ENCODE data around the gene FABP7.

The FABP7 gene

DNA sequence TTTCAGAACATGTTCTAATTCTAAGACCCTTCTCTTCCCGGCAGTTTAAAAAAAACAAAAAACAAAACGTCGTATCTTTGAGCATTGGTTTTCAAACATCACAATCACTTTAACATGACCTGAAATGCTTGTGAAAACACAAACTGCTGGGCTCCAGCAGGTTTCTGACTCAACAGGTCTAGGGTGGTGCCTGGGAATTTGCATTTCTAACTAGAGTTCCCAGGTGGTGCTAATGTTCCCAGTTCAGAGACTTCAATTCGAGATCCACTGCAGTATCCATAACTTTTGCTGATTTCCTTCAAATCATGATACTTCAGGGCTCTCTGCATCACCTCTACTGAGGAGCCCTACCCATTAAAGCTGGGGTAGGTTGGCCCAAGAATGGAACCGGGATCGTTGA lies 8.7 kb downstream of the FABP7 start (continued):
- TF ChIP-seq, protein P1, sequence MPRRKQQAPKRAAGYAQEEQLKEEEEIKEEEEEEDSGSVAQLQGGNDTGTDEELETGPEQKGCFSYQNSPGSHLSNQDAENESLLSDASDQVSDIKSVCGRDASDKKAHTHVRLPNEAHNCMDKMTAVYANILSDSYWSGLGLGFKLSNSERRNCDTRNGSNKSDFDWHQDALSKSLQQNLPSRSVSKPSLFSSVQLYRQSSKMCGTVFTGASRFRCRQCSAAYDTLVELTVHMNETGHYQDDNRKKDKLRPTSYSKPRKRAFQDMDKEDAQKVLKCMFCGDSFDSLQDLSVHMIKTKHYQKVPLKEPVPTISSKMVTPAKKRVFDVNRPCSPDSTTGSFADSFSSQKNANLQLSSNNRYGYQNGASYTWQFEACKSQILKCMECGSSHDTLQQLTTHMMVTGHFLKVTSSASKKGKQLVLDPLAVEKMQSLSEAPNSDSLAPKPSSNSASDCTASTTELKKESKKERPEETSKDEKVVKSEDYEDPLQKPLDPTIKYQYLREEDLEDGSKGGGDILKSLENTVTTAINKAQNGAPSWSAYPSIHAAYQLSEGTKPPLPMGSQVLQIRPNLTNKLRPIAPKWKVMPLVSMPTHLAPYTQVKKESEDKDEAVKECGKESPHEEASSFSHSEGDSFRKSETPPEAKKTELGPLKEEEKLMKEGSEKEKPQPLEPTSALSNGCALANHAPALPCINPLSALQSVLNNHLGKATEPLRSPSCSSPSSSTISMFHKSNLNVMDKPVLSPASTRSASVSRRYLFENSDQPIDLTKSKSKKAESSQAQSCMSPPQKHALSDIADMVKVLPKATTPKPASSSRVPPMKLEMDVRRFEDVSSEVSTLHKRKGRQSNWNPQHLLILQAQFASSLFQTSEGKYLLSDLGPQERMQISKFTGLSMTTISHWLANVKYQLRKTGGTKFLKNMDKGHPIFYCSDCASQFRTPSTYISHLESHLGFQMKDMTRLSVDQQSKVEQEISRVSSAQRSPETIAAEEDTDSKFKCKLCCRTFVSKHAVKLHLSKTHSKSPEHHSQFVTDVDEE (CRISPR knock-in tag; IDR thresholded peaks at IDR 0.05): no peak
- no peak for TF ChIP-seq TCF4 (CRISPR knock-in tag; IDR thresholded peaks at IDR 0.05; ENCODE audit: borderline replicate concordance)
- TF ChIP-seq ESRRG (CRISPR knock-in tag; IDR thresholded peaks at IDR 0.05): no peak
- TF ChIP-seq PPARA (CRISPR knock-in tag; IDR thresholded peaks at IDR 0.05; ENCODE audit: borderline replicate concordance): no peak
- TF ChIP-seq ZFP30 (CRISPR knock-in tag; IDR thresholded peaks at IDR 0.05): no peak
- TF ChIP-seq, protein P2, sequence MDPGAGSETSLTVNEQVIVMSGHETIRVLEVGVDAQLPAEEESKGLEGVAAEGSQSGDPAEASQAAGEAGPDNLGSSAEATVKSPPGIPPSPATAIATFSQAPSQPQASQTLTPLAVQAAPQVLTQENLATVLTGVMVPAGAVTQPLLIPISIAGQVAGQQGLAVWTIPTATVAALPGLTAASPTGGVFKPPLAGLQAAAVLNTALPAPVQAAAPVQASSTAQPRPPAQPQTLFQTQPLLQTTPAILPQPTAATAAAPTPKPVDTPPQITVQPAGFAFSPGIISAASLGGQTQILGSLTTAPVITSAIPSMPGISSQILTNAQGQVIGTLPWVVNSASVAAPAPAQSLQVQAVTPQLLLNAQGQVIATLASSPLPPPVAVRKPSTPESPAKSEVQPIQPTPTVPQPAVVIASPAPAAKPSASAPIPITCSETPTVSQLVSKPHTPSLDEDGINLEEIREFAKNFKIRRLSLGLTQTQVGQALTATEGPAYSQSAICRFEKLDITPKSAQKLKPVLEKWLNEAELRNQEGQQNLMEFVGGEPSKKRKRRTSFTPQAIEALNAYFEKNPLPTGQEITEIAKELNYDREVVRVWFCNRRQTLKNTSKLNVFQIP (CRISPR knock-in tag; IDR thresholded peaks at IDR 0.05; ENCODE audit: borderline replicate concordance, low read depth): no peak
- TF ChIP-seq TOX (CRISPR knock-in tag; IDR thresholded peaks at IDR 0.05; ENCODE audit: borderline replicate concordance): no peak
- TF ChIP-seq SNAI2 (CRISPR knock-in tag; IDR thresholded peaks at IDR 0.05): no peak

DNA sequence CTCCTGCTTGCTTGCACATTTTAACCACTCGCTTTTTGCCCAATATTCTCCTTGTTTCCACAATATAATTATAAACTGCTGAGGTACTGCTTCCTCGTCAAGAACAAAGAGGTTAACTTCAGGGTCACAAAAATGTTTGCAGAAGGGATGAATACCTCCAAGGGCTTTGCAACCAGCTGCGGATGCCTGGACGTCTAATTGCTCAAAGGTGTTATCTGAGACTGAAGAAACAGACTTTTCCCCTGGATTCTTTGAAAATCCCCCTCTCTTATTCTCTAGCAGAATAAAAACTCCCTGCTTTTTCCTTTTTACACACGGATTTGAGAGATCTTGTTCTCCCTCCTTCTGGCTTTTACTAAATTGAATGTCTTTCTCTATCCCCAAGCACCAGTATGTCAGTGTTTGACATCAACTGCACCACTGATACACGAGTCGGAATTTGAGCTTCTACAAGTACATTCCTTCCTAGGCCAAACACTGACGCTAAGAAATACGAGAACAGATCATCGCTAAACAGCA lies 9.2 kb downstream of the FABP7 start:
- ATAC-seq: no peak
- TF ChIP-seq ESRRG (CRISPR knock-in tag; IDR thresholded peaks at IDR 0.05) (no peak), PPARA (CRISPR knock-in tag; IDR thresholded peaks at IDR 0.05; ENCODE audit: borderline replicate concordance) (no peak), ZFP30 (CRISPR knock-in tag; IDR thresholded peaks at IDR 0.05) (no peak), TCF4 (CRISPR knock-in tag; IDR thresholded peaks at IDR 0.05; ENCODE audit: borderline replicate concordance) (no peak), RARB (CRISPR knock-in tag; IDR thresholded peaks at IDR 0.05) (no peak), ARNTL (CRISPR knock-in tag; IDR thresholded peaks at IDR 0.05; ENCODE audit: borderline replicate concordance, low read depth) (no peak), BACH2 (CRISPR knock-in tag; IDR thresholded peaks at IDR 0.05; ENCODE audit: borderline replicate concordance) (no peak), ISL1 (CRISPR knock-in tag; IDR thresholded peaks at IDR 0.05) (no peak), ZNF8 (CRISPR knock-in tag; IDR thresholded peaks at IDR 0.05) (no peak), ZNF70 (CRISPR knock-in tag; IDR thresholded peaks at IDR 0.05) (no peak), TOX (CRISPR knock-in tag; IDR thresholded peaks at IDR 0.05; ENCODE audit: borderline replicate concordance) (no peak), ZC3H10 (CRISPR knock-in tag; IDR thresholded peaks at IDR 0.05) (no peak), SNAI2 (CRISPR knock-in tag; IDR thresholded peaks at IDR 0.05) (no peak), ZFP3 (CRISPR knock-in tag; IDR thresholded peaks at IDR 0.05) (no peak), CSDC2 (CRISPR knock-in tag; IDR thresholded peaks at IDR 0.05) (no peak), GLIS3 (CRISPR knock-in tag; IDR thresholded peaks at IDR 0.05) (no peak)
- TF ChIP-seq, protein P2 (CRISPR knock-in tag; IDR thresholded peaks at IDR 0.05; ENCODE audit: borderline replicate concordance, low read depth): no peak
- TF ChIP-seq, protein P3, sequence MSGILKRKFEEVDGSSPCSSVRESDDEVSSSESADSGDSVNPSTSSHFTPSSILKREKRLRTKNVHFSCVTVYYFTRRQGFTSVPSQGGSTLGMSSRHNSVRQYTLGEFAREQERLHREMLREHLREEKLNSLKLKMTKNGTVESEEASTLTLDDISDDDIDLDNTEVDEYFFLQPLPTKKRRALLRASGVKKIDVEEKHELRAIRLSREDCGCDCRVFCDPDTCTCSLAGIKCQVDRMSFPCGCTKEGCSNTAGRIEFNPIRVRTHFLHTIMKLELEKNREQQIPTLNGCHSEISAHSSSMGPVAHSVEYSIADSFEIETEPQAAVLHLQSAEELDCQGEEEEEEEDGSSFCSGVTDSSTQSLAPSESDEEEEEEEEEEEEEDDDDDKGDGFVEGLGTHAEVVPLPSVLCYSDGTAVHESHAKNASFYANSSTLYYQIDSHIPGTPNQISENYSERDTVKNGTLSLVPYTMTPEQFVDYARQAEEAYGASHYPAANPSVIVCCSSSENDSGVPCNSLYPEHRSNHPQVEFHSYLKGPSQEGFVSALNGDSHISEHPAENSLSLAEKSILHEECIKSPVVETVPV (CRISPR knock-in tag; IDR thresholded peaks at IDR 0.05): no peak
- TF ChIP-seq, protein P4, sequence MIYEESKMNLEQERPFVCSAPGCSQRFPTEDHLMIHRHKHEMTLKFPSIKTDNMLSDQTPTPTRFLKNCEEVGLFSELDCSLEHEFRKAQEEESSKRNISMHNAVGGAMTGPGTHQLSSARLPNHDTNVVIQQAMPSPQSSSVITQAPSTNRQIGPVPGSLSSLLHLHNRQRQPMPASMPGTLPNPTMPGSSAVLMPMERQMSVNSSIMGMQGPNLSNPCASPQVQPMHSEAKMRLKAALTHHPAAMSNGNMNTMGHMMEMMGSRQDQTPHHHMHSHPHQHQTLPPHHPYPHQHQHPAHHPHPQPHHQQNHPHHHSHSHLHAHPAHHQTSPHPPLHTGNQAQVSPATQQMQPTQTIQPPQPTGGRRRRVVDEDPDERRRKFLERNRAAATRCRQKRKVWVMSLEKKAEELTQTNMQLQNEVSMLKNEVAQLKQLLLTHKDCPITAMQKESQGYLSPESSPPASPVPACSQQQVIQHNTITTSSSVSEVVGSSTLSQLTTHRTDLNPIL (CRISPR knock-in tag; IDR thresholded peaks at IDR 0.05; ENCODE audit: low read depth): no peak
- TF ChIP-seq, protein P5, sequence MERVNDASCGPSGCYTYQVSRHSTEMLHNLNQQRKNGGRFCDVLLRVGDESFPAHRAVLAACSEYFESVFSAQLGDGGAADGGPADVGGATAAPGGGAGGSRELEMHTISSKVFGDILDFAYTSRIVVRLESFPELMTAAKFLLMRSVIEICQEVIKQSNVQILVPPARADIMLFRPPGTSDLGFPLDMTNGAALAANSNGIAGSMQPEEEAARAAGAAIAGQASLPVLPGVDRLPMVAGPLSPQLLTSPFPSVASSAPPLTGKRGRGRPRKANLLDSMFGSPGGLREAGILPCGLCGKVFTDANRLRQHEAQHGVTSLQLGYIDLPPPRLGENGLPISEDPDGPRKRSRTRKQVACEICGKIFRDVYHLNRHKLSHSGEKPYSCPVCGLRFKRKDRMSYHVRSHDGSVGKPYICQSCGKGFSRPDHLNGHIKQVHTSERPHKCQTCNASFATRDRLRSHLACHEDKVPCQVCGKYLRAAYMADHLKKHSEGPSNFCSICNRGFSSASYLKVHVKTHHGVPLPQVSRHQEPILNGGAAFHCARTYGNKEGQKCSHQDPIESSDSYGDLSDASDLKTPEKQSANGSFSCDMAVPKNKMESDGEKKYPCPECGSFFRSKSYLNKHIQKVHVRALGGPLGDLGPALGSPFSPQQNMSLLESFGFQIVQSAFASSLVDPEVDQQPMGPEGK (CRISPR knock-in tag; IDR thresholded peaks at IDR 0.05; ENCODE audit: borderline replicate concordance): no peak
